ENCODE data around the gene OTOGL.

- TF ChIP-seq CTCF (IDR thresholded peaks at IDR 0.05; ENCODE audit: low read length): no peak
- no peak for TF ChIP-seq EZH2 (IDR thresholded peaks at IDR 0.05; ENCODE audit: borderline replicate concordance, low read length)
These were observed 43.3 kb downstream of the OTOGL start for GRCh38 chr12:80142640-80143039.
